ENCODE results near the gene CLEC12A. TPM values are rescaled to one million over a fixed set of nuclear protein-coding genes. Genes with fewer than 3 reads are reported as not detected.
A peak's percentile ranks its signal among the peaks of the same experiment; 100 is the strongest.

Gene CLEC12A
- total and polyA plus RNA-seq, 7 donors, result 0.82 to 8.3 (median 2.4) TPM; not detected in 2

DNA sequence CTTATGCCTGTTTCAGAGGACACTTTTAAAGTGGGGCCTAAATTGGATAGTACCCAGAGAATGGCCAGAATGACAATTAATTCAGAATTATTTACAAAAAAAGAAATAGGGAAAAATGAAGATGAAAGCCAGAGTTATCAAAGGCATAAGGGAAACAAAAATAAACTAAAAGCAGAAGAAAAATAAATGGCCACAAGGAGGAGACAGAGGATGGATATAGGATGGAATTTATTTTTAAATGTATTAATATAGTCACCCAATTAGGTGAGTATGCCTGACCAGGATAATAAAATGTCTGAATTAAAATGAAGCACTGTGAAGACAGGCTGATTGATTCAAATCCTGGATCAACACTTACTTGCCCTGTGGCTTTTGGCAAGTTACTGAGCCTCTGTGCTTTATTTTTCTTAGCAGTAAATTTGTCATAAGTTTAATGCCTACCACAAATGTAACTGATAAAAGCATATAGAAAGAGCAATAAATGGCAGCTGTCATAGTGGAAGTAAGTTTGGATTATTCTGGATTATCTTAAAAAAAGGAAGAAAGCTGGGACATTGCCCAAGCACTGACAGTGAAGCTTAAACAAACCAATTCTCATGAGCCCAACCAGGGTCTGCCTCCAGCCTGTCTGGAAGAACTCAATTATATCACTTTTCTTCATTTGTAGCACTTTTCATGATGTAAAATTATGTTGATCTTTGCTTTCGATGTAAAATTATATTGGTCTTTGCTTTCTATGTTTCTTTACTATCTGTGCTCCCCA, 62.8 kb downstream of the CLEC12A start:
- H3K9me3 ChIP-seq, result no peaks in the 10 kb centered on the region
- no peak for DNase-seq
- WGBS, 2 donors, result 53 to 80% methylated on average over 1 of the region's 1 CpG
- intact Hi-C loops (cut with DNase I), result loop anchor here (5.0 kb wide), 1 partner anchor 108 kb away; no protein-coding TSS in a partner anchor
- no peak overlapping the region for H3K27ac ChIP-seq
- H3K27me3 ChIP-seq, result no peaks in the 10 kb centered on the region
- H3K4me3 ChIP-seq, result no peak overlapping the region
- no peaks in the 10 kb centered on the region for H3K36me3 ChIP-seq
- H3K4me1 ChIP-seq, result no peaks in the 10 kb centered on the region
- TF ChIP-seq, protein P1, sequence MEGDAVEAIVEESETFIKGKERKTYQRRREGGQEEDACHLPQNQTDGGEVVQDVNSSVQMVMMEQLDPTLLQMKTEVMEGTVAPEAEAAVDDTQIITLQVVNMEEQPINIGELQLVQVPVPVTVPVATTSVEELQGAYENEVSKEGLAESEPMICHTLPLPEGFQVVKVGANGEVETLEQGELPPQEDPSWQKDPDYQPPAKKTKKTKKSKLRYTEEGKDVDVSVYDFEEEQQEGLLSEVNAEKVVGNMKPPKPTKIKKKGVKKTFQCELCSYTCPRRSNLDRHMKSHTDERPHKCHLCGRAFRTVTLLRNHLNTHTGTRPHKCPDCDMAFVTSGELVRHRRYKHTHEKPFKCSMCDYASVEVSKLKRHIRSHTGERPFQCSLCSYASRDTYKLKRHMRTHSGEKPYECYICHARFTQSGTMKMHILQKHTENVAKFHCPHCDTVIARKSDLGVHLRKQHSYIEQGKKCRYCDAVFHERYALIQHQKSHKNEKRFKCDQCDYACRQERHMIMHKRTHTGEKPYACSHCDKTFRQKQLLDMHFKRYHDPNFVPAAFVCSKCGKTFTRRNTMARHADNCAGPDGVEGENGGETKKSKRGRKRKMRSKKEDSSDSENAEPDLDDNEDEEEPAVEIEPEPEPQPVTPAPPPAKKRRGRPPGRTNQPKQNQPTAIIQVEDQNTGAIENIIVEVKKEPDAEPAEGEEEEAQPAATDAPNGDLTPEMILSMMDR (IDR thresholded peaks at IDR 0.05), result peak; percentile 32 to 53 (median 44)
- TF ChIP-seq EP300 (IDR thresholded peaks at IDR 0.05), result no peak
- no peak for TF ChIP-seq POLR2AphosphoS5 (IDR thresholded peaks at IDR 0.05)
- TF ChIP-seq POLR2A (IDR thresholded peaks at IDR 0.05), result no peak

Other genes with a start within 250 kb of the CLEC12A start
- gene CLECL1, start 238.3 kb upstream of the CLEC12A start, total RNA-seq, result not detected
- gene CLECL1, start 238.3 kb upstream of the CLEC12A start, polyA plus RNA-seq, result 1 to 10 TPM in 1 of 3 donors, not detected in 2; 4.5 TPM
- gene CD69, start 210.5 kb upstream of the CLEC12A start, total RNA-seq, result 1 to 10 TPM; 2.7 to 7.8 (median 3.6) TPM
- gene CD69, start 210.5 kb upstream of the CLEC12A start, polyA plus RNA-seq, result 10 to 100 TPM in 1 of 3 donors, 1 to 10 TPM in 2; 2.3 to 31.4 (median 3.0) TPM
- gene KLRF1, start 143.9 kb upstream of the CLEC12A start, total RNA-seq, result 1 to 10 TPM in 2 of 4 donors, not detected in 2; 2.1 to 2.2 TPM
- gene KLRF1, start 143.9 kb upstream of the CLEC12A start, polyA plus RNA-seq, result 1 to 10 TPM in 1 of 3 donors, under 1 TPM in 1, not detected in 1; 0.35 to 1.2 TPM
- 10 to 100 TPM in 3 of 4 donors, 1 to 10 TPM in 1; 7.2 to 19.6 (median 16.4) TPM for gene CLEC2B, start 102.1 kb upstream of the CLEC12A start, total RNA-seq
- gene CLEC2B, start 102.1 kb upstream of the CLEC12A start, polyA plus RNA-seq, result 10 to 100 TPM in 1 of 3 donors, 1 to 10 TPM in 2; 6.0 to 10.8 (median 9.1) TPM
- gene KLRF2, start 89.9 kb upstream of the CLEC12A start, total RNA-seq, result not detected
- gene KLRF2, start 89.9 kb upstream of the CLEC12A start, polyA plus RNA-seq, result not detected
- not detected for gene CLEC2A, start 39.0 kb upstream of the CLEC12A start, total RNA-seq
- gene CLEC2A, start 39.0 kb upstream of the CLEC12A start, polyA plus RNA-seq, result not detected
- not detected for gene CLEC1B, start 27.7 kb downstream of the CLEC12A start, total RNA-seq
- not detected for gene CLEC1B, start 27.7 kb downstream of the CLEC12A start, polyA plus RNA-seq
- gene CLEC12B, start 39.2 kb downstream of the CLEC12A start, total RNA-seq, result not detected
- under 1 TPM in 1 of 3 donors, not detected in 2; 0.12 TPM for gene CLEC12B, start 39.2 kb downstream of the CLEC12A start, polyA plus RNA-seq
- gene CLEC9A, start 59.3 kb downstream of the CLEC12A start, total RNA-seq, result not detected
- gene CLEC9A, start 59.3 kb downstream of the CLEC12A start, polyA plus RNA-seq, result 1 to 10 TPM in 1 of 3 donors, under 1 TPM in 1, not detected in 1; 0.46 to 1.5 TPM
- gene CLEC1A, start 127.6 kb downstream of the CLEC12A start, total RNA-seq, result 1 to 10 TPM; 1.1 to 4.8 (median 2.3) TPM
- 1 to 10 TPM in 1 of 3 donors, not detected in 2; 2.0 TPM for gene CLEC1A, start 127.6 kb downstream of the CLEC12A start, polyA plus RNA-seq
- gene CLEC7A, start 158.8 kb downstream of the CLEC12A start, total RNA-seq, result 10 to 100 TPM in 1 of 4 donors, 1 to 10 TPM in 3; 6.1 to 11.1 (median 8.8) TPM
- 10 to 100 TPM in 1 of 3 donors, 1 to 10 TPM in 2; 1.8 to 10.2 (median 9.8) TPM for gene CLEC7A, start 158.8 kb downstream of the CLEC12A start, polyA plus RNA-seq
- 1 to 10 TPM in 1 of 4 donors, under 1 TPM in 1, not detected in 2; 0.36 to 3.3 TPM for gene OLR1, start 200.7 kb downstream of the CLEC12A start, total RNA-seq
- 1 to 10 TPM in 1 of 3 donors, under 1 TPM in 1, not detected in 1; 0.10 to 1.2 TPM for gene OLR1, start 200.7 kb downstream of the CLEC12A start, polyA plus RNA-seq
- not detected for gene TMEM52B, start 207.6 kb downstream of the CLEC12A start, total RNA-seq
- 1 to 10 TPM in 1 of 3 donors, under 1 TPM in 1, not detected in 1; 0.12 to 1.2 TPM for gene TMEM52B, start 207.6 kb downstream of the CLEC12A start, polyA plus RNA-seq
- gene GABARAPL1, start 241.5 kb downstream of the CLEC12A start, total RNA-seq, result 100 to 1,000 TPM in 2 of 4 donors, 10 to 100 TPM in 2; 78.5 to 122 (median 102) TPM
- gene GABARAPL1, start 241.5 kb downstream of the CLEC12A start, polyA plus RNA-seq, result 10 to 100 TPM; 38.3 to 75.1 (median 54.6) TPM